Ovary (tissue), 3 donors: Measurements from ENCODE around the gene AMMECR1.

Experiments
- POLR2A ChIP-seq: fragments of 450-650 bp; IDR thresholded peaks from one replicate; pipeline ENCODE4 v1.6.1; 2017; ENCODE audit warnings: antibody characterized with exemption, mild to moderate bottlenecking, moderate library complexity
- TF ChIP-seq, protein P1 (sequence below), 3 donors: fragments of 450-650 bp in 2 of 3; fragments of 200-600 bp in 1 of 3; IDR thresholded peaks; one replicate each; pipeline versions ENCODE4 v1.5.1 to v1.8.0; 2016 to 2022; ENCODE audit warnings: antibody characterized with exemption in 3 of 3, mild to moderate bottlenecking in 1 of 3
- donor health status: DM: no; HTN: no; CAD: no.

DNA sequence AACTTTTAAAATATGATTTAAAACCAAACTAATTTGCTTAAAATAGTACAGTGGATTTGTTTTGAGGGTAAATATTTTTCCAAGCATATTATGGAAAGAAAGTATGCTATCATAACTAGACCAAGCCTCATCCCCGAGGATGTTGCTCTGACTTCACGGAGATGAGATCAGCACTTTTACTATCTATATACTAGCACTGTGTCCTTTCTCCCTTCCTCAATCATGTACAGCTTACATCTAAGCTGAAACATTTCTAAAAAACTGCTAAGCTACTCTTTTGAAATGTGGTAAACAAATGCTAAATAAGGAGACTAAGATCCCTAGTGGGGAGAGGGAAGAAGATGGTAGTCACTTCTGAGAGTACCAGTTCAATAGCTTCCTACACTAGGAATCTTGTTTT, 23.8 kb downstream of the AMMECR1 start:
- TF ChIP-seq, protein P1, sequence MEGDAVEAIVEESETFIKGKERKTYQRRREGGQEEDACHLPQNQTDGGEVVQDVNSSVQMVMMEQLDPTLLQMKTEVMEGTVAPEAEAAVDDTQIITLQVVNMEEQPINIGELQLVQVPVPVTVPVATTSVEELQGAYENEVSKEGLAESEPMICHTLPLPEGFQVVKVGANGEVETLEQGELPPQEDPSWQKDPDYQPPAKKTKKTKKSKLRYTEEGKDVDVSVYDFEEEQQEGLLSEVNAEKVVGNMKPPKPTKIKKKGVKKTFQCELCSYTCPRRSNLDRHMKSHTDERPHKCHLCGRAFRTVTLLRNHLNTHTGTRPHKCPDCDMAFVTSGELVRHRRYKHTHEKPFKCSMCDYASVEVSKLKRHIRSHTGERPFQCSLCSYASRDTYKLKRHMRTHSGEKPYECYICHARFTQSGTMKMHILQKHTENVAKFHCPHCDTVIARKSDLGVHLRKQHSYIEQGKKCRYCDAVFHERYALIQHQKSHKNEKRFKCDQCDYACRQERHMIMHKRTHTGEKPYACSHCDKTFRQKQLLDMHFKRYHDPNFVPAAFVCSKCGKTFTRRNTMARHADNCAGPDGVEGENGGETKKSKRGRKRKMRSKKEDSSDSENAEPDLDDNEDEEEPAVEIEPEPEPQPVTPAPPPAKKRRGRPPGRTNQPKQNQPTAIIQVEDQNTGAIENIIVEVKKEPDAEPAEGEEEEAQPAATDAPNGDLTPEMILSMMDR (IDR thresholded peaks at IDR 0.05) = no peak
- no peak for TF ChIP-seq POLR2A
